CD1c-positive myeloid dendritic cell (primary cell): ENCODE measurements around the gene PER1.
A peak's percentile ranks its signal among the peaks of the same experiment; 100 is the strongest.
"Not testable (repeated sequence)": the region's sequence is repeated elsewhere in the genome, so short reads cannot be mapped to it uniquely, and the experiment has no call there.

ENCODE experiments used
- DNase-seq: peaks from one replicate; pipeline ENCODE4 v3.0.0-alpha.2; 2016; ENCODE audit errors: extremely low spot score

Gene PER1

GRCh38 chr17:8173056-8173870 is 21.1 kb upstream of the PER1 start:
- peak; percentile 97 for DNase-seq

GRCh38 chr17:8170186-8170585 is 18.0 kb upstream of the PER1 start:
- DNase-seq: not testable (repeated sequence)

- DNase-seq: no peak
Observed at GRCh38 chr17:8167526-8167925, 15.3 kb upstream of the PER1 start.

GRCh38 chr17:8166731-8167130 is 14.5 kb upstream of the PER1 start:
- no peak for DNase-seq

GRCh38 chr17:8164815-8165131 is 12.6 kb upstream of the PER1 start:
- DNase-seq: no peak

- peak; percentile 89 for DNase-seq
Observed at GRCh38 chr17:8163978-8164814, 12.0 kb upstream of the PER1 start.

GRCh38 chr17:8162997-8163977 is 11.1 kb upstream of the PER1 start:
- DNase-seq: no peak

GRCh38 chr17:8162233-8162996 is 10.2 kb upstream of the PER1 start, which contains the start of gene VAMP2:
TSS of gene VAMP2 (minus strand) at chr17:8162948. CDS start at chr17:8162879, 69 bp downstream.
- DNase-seq: peak; percentile 91

GRCh38 chr17:8161289-8162232 is 9.4 kb upstream of the PER1 start:
- no peak for DNase-seq

GRCh38 chr17:8160741-8161221 is 8.6 kb upstream of the PER1 start:
- no peak for DNase-seq

GRCh38 chr17:8160224-8160577 is 8.0 kb upstream of the PER1 start:
- DNase-seq: no peak

- no peak for DNase-seq
Observed at GRCh38 chr17:8159459-8160223, 7.4 kb upstream of the PER1 start.

GRCh38 chr17:8159032-8159400 is 6.8 kb upstream of the PER1 start:
- DNase-seq: no peak

GRCh38 chr17:8158267-8159031 is 6.2 kb upstream of the PER1 start:
- peak; percentile 97 for DNase-seq

GRCh38 chr17:8156246-8156992 is 4.2 kb upstream of the PER1 start:
- peak; percentile 100 for DNase-seq

GRCh38 chr17:8155996-8156245 is 3.7 kb upstream of the PER1 start:
- no peak for DNase-seq

- DNase-seq: no peak
Observed at GRCh38 chr17:8155231-8155995, 3.2 kb upstream of the PER1 start.
